GM19043 (cell line): ENCODE results near the gene ZNF784.
A peak's percentile ranks its signal among the peaks of the same experiment; 100 is the strongest.

Experiments used
- ATAC-seq: cut with Tn5 transposase; IDR thresholded peaks from one replicate; pipeline ENCODE4 v1.9.1; 2021; ENCODE audit warnings: low read depth; ENCODE audit not compliant: unreplicated experiment

Gene ZNF784

DNA sequence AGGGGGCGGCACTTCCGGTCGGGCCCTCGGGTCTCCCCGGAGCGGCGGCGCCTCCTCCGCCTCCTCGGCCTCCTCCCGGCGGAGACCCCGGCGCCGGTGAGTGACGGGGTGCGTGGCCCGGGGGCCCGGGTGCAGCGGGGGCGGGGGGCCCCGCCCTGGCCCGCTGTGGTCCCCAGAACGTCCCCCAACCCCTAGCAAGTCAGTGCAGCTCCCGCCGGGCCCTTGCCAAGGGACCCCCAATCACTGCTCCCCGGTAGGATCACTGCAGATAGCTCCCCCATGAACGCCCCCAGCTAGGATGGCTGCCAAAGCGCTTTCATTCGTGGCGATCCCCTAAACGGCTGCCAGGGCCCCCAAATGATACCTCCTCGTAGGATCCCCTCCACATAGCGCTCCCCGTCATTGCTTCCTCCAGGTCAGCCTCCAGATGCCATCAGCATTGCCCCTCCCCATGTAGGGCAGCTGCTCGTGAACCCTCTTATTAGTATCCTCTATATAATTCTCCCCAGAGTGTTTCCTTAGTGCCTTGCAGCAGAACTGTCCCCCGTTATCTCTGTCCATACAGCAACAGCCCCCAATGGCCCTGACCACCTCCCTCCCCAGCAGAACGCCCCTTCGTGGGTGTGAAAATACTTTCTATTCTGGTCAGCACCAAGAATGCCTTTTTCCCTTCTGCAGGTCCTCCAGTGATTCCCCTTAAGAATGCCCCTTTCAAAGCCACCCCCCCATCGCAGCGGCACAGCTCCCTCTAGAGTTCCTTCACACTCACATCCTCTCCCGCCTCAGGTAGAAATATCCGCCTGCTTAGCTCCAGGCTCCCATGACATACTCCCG lies 18.5 kb downstream of the ZNF784 start, which contains the start of gene ZNF865:
TSS of gene ZNF865 (plus strand) at position 11 of the 834 bp plus-strand sequence. CDS start 7,972 bp downstream, outside the sequence.
- ATAC-seq, result no peak

DNA sequence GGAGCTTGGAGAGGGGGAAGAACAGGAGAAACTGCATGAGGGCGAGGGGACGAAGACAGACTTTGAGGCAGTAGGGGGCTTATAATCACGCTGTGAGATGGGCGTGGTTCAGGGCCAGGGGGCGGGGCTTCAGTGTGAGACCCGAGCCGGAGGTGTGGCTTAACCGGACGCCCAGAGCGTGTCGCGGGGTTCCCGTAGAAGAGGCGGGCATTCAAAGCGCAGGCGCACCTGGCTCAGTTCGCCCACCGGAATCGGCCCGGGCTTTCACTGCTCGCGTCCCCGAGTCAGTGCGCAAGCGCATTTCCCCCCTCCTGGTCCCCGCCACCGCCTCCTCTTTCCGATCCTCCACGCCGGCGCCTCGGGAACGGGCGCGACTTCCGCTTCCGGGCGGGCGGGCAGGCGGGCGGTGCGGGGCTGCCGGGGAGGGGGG lies 19.1 kb downstream of the ZNF784 start:
- peak; percentile 63 for ATAC-seq

DNA sequence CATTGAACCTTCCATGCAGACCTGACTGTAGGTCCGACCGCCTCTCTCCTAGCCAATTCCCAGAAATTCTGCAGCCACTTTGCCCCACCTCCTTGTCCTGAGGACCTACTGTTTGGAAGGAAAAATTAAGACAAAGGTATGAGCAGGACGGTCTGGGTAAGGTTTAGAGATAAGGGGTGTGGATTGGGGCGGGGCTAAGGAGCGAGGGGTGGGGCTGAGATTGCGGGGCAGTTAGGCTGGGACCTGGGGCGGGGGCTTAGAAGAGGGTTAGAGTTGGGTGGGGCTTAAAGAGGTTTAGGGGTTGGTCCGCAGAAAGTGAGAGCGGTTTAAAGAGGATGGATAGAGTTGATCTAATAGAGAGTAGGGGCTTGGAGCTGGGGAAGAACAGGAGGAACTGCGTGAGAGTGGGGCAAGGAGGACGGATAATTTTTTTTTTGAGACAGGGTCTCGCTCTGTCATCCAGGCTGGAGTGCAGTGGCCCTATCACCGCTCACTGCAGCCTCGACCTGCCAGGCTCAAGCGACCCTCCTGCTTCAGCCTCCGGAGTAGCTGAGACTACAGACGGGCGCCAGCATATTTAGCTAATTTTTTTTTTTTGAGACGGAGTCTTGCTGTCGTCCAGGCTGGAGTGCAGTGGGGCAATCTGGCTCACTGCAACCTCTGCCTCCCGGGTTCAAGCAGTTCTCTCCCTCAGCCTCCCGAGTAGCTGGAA lies 20.6 kb downstream of the ZNF784 start:
- ATAC-seq, result no peak

DNA sequence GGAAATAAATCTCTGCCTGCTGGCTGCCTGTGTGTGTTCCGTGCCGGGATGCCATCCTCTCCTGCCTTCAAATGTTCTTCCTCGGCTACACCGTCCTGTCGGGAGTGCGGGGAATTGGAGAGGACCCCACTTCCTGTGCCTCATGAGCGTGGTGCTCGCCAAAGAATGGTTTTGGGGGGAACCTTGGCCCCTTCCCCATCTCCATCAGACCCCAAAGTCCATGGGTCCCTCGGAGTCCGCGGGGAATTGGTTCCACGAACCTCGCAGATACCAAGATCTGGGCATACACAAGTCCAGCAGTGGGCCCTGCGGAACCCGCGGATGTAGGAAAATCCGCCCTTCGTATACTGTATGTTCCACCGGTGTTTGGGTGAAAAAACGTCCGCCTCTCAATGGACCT lies 21.3 kb downstream of the ZNF784 start:
- no peak for ATAC-seq

DNA sequence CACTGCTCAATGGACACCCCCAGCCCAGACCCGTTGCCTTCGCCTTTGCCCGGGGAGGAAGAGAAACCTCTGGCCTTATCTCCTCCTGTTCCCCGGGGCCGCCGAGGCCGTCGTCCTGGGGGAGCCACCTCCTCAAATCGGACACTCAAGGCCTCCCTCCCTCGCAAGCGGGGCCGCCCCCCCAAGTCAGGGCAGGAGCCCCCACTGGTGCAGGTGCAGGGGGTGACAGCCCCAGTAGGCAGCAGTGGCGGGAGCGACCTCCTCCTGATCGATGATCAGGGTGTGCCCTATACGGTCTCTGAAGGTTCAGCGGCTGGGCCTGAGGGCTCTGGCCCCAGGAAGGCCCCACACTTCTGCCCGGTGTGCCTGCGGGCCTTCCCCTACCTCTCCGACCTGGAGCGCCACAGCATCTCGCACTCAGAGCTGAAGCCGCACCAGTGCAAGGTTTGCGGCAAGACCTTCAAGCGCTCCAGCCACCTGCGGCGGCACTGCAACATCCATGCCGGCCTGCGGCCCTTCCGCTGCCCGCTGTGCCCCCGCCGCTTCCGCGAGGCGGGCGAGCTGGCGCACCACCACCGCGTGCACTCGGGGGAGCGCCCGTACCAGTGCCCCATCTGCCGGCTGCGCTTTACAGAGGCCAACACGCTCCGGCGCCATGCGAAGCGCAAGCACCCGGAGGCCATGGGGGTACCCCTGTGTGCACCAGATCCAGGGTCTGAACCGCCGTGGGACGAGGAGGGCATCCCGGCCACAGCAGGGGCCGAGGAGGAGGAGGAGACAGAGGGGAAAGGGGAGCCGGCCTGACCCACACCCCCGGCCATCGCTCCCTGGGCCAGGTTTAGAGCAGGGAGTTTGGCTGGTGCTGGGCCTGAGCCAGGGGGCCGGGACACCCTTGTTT lies 22.0 kb downstream of the ZNF784 start:
- no peak for ATAC-seq

DNA sequence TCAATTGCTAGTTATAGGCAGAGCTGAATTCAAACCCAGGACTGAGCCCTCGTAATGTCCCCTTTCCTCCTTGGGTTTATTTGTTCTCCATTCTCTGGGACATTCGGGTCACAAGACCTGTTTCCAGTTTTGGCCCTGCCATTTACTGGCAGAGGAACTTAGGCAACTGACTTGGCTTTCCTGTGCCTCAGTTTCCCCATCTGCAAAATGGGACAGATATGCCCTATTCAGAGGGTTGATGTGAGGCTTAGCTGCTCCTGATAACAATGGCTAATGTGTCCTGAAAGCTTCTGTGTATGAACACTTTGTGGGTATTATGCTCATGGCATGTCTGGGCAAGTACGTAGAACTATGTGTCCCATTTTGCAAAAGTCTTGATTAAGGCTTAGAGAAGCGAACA lies 23.3 kb downstream of the ZNF784 start:
- no peak for ATAC-seq

DNA sequence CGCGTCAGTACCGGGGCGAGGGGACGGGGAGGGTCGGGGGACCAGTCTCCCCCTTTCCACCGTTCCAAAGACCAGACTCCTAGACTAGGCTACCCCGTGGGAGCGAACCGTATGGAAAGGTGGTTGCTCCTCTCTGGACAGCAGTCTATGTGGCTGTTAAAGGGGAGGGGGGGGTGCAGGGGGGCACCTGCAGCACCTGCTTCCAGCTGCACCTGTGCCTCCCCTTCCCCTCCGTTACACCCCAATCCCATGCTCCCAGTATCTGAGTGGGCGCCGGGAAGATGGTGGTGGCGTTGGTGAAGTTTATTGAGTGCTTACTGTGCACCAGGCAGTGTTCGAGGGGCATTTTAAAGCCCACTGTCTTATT lies 23.7 kb downstream of the ZNF784 start:
- ATAC-seq, result no peak

DNA sequence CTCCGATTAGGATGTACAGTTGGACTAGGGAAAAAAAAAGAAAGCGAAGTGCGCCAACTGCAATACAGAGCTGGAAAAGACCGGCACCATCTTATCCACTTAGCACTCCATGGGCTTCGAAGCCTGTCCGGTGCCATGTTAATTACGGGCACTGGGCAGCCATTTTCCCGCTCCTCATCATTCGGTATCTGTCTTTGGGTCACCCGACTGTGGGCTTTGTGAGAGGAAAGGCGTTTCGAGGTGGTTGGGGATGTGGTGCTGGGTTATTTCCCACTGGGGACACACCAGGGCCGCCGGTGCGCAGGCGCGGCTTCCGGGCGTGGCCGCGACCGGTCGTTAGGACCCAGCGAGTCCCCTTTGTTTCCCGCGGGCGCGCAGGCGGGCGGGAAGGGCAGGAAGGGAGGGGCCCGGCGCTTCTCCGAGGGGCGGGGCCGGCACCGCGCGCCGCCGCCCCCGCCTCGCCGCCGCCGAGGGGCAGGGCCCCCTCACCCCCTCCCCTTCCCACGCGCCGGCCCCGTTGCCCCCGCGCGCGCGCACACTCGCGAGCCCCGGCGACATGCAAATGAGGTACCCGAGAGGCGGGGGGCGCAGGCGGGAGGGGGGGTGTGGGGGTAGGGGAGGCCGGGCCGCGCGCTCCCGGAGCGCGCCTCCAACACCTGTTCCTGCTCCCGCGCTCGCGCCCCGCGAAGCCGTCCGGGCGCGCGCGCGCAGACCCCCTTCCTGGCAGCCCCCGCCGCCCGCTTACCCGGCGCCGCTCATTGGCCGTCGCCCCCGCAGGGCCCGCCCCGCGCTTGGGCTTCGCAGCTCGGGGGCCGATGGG lies 24.3 kb downstream of the ZNF784 start, which contains the start of gene ZNF524:
TSS of gene ZNF524 (plus strand) at position 447 of the 820 bp plus-strand sequence. CDS start 1,825 bp downstream, outside the sequence.
- ATAC-seq, result peak; percentile 32

DNA sequence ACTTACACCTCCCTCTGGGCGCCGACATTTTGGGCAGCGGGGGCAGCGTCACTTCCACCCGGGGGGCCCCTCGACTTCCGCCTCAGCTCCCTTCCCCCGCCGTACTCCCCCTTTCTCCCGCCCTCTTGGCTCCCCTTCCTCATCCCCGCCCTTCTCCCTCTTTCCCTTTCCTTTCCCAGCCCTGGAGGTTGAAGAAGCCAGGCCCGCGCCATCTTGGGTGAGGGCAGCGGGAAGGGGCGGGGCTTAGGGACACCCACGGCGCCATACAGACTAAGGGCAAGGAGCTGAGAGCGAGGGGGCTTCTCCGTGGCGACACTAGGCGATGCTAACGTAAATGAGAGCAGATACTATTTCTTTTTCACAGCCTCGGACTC lies 24.9 kb downstream of the ZNF784 start, which contains the start of gene FIZ1:
TSS of gene FIZ1 (minus strand) at position 50 of the 374 bp plus-strand sequence. CDS start 1,652 bp downstream, outside the sequence.
- peak; percentile 42 for ATAC-seq

DNA sequence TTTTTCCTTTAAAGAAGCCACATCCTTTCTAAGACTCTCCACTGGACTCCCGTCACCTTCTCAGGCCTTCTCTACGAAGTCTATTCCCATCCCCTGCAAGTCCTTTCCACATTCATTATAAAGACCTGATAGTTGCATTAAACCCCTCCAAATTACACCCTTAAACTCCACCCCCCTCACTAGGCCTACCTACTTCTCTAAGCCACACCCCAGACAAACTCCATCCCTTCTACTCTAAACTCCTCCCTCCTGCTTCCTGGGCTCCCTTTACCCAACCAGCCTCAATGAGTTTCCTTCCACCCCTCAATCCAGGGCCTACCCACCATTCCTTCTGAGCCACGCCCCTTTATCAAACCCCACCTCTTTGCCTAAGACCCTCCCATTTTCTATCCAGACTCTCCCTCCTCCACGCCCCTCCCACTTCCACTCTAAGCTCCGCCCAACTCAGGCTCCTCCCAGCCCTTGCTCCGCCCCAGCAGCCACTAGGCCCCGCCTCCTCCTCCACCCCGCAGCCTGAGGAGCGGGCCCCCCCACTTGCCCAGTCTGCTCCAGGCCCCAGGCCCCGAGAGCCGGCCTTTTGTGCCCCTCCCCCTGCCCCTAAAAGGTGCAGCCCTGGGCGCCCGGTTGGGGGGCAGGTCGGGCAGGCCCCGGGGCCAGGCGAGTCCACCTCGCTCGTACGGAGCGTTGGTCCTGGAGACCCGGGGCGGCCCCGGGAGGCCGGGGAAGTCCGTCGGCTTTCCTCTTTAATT lies 25.5 kb downstream of the ZNF784 start:
- ATAC-seq, result peak; percentile 42

DNA sequence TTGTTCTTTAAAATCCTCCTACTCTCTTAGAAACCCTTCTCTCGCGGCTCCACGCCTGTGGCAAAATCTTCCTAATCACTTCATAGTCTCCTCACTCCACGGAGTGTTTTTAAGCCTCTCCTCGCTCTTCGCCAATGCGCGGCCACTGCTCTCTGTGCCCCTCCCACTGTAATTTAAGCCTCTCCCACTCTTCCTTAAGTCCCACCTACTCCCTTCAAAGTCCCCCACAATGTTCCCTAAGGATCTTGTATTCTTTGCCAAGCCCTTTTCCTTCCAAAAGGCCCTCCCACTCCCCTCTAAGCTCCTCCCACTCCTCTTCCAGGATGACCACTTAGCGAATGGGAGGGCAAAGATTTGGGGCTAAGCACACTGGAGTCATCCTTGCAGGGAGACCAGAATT lies 26.3 kb downstream of the ZNF784 start:
- no peak for ATAC-seq

DNA sequence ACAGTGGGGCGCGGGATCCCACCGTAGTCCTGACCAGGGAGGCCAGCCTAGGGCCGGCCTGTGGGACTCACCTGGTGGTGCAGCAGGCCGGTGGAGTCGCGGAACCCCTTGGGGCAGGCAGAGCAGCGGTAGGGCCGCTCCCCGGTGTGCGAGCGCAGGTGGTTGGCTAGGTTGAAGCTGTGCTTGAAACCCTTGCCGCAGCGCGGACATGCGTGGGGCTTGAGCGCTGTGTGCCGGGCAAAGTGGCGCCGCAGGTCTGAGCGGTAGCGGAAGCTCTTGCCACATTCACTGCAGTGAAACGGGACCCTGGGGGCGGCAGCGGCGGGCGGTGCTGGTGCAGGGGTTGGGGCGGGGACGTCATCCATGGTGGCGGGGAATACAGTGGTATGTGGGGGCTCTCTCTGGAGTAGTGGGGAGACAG lies 26.9 kb downstream of the ZNF784 start:
- ATAC-seq, result no peak

DNA sequence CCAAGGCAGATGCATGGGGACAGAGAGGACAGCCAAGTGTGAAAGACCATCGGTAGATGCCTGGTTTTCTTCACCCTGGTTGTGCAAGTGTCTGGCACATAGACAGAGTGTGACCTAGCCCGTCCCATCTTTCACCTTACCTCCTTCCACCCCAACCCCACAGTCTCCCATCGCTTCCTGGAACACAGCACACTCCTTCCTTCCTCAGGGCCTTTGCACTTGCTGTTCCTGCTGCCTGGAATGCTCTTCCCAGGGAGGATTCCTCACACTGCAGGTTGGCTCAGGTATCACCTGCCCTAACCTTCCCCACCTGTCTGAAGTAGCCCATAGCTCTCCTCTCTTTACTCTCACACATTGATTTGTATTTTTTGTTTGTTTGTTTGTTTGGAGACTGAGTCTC lies 28.1 kb downstream of the ZNF784 start:
- no peak for ATAC-seq

DNA sequence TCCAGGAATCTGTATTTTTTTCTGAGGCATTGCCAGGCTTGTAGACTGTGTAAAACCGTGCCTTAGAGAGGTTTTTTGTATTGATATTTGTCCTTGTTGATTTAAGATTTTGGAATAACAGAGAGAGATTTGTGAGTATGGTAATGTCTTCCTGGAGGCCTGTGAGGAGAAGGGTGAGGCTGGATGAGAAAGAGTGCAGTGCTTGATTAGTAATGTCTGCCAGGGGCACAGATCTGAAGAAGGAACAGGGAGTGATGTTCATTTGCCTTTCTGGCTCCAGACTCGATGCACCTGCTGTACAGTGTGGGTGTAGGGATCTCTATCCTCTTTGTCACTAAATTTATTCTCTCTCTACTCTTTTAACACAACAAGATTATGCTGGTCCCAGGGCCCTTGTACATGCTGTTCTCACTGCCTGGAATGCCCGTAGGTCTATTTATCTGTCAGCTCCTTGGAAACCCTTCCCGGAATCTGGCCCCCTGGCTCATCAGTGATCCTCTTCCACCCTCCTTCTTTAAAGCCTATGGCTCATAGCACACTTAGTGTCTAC lies 29.3 kb downstream of the ZNF784 start:
- ATAC-seq, result no peak

DNA sequence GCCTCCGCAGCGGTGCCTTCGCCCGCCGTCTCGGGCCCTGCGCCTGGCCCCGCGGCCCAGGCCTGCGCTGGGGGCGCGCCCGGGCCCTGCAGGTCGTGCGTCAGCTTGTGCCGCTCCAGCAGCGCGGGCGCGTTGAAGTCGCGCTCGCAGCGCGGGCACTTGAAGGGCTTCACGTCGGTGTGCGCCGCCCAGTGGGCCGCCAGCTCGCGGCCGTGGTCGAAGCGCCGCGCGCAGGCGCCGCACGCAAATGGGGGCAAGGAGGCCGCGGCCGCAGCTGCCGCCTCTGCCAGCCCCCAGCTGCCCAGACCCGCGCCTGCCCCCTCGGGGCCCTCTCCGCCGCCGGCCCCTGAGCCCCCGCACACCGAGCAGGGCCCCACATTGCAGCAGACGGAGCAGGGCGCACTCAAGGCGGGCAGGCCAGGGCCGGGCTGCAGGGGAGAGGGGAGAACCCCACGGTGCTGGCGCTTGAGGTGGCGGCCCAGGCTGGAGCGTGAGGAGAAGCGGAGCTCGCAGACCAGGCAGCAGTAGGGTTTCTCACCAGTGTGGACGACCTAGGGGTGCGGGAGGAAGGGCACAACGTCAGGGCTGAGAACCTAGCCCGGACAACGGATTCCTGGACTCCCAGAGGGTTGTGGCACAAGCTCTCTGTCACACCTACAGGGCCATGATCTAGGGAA lies 31.1 kb downstream of the ZNF784 start:
- no peak for ATAC-seq

DNA sequence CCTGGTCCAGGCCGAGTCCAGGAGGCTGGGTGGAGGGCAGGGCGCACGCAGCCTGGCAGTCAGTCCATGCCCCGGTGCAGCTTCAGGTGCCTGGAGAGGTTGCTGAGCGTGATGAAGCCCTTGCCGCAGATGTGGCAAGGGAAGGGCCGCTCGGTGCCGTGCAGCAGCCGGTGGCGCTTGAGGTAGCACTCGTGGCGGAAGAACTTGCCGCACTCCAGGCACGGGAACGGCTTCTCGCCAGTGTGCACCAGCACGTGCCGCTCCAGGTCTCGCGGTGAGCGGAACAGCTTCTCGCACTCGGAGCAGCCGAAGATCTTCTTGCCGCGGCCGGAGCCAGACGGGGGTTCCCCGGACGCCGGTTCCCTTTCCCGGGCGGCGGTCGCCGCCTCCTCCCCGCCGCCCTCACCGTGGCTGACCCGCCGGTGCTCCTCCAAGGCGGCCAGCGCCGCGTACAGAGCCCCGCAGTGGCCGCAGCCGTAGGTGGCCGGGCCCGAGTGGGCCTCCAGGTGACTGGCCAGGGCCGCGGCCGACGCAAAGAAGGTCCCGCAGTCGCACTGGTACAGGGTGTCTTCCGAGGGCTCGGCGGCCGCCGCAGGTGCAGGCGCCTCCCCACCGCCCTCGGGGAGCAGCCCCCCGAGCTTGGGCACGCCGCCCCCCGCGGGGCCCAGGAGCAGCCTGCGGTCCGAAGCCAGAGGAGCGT lies 31.8 kb downstream of the ZNF784 start:
- ATAC-seq, result no peak

DNA sequence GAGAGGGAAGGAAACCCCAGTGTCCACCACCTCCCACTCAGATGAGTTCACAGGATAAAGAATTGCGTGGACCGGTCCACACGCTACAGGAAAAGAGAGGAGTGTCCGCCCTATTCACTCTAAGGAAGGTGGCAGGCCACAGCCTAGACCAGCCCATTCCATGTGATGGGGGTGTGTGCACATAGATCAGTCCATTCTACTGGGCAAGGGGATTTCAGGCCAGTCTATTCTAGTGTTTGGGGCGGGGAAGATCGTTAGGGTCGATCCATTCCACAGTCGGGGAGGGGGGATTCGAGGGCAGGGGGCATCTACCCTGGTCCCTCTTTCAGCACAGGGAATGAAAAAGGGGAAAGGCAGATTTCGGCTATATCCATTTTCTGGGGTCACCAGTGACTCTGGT lies 32.8 kb downstream of the ZNF784 start:
- no peak for ATAC-seq

DNA sequence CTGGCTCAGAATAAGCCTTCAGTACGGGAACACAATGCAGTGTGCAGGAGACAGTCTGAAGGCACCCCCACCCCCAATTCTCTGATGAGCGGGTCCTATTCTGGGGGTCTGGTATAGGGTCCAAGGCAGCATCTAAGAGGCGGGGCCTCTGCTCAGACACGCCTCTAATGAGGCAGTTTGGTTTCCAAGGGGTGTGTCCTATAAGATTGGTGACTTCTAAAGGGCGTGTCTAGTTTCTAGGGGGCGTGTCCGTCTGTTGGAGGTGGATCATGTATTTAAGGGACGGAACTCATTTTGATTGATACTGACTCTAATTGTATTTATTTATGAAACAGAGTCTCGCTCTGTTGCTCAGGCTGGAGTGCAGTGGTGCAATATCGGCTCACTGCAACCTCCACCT lies 33.7 kb downstream of the ZNF784 start:
- no peak for ATAC-seq
